HG03565 (cell line): ENCODE measurements around the gene REM2.
"Not testable (repeated sequence)": the region's sequence is repeated elsewhere in the genome, so short reads cannot be mapped to it uniquely, and the experiment has no call there.

ENCODE experiments used
- ATAC-seq: cut with Tn5 transposase; IDR thresholded peaks from one replicate; pipeline ENCODE4 v1.9.1; 2021; ENCODE audit warnings: mild to moderate bottlenecking, moderate library complexity; ENCODE audit not compliant: unreplicated experiment

REM2 gene

DNA sequence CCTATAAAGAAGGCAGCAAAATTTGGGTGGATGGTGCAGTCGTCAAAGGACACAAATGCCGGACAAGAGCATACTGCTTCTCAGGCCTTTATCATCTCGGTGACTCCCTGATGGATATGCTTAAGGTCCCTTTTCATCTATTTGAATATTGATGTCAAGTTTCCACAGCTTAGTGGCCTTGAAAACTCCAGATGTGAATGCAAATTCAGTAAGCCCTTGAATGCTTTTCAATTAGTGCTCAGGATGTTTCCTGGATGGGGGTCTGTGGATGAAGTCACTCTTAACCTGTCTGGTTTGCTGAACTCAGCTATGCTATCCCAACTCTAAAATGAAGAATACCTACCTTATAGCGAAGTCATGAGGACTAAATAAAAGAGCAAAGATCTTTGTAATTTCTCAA, 10.7 kb downstream of the REM2 start:
- ATAC-seq, result no peak

DNA sequence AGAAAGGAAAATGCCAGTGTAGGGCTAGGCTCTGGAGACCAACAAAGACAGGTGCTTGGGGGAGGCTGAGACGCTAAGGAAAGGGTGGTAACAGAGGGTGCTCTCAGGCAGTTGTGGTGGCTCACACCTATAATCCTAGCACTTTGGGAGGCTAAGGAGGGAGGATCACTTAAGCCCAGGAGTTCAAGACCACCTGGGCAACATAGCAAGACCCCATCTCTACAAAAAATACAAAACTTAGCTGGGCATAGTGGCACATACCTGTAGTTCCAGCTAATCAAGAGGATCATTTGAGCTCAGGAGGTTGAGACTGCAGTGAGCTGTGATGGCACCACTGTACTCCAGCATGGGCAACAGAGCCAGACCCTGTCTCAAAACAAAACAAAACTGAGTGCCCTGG, 12.4 kb downstream of the REM2 start:
- ATAC-seq, result no peak

DNA sequence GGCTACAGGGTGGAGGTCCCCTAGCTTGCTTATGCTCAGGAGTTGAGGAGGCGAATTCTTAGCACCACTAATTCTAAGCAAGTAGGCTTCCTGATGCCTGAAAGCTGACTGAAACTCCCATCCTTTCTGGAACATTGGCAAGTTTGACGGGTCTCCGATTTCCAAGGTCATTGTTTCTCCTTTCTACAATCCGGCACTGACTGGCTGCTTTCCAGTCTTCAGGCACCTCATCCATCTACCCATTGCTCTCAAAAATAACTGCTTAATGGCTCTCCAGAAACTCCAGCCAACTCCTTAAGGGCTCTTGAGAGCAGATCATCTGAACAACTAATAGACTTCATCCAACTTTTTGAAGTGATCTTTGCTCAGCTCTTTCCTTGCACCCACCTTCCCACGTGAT, 13.3 kb downstream of the REM2 start:
- ATAC-seq, result no peak

DNA sequence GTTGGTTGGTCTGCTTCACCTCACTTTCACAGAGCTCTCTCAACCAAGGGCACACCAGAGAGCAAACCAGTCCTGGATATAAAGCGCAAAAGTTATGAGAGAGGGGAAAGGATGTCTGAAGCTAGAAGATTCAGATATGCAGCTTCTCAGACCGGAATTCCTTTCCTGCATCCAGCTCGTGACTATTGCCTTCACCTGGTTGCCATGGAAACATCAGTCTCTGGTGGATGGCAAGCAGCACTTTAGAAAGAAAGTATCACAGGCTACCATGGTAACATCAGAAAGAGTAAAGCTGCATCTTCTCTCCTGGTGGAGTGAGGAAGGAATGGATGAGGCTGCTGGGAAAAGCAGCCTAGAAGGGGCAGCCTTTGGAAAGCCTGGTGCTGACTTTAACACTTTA, 13.7 kb downstream of the REM2 start:
- no peak for ATAC-seq

DNA sequence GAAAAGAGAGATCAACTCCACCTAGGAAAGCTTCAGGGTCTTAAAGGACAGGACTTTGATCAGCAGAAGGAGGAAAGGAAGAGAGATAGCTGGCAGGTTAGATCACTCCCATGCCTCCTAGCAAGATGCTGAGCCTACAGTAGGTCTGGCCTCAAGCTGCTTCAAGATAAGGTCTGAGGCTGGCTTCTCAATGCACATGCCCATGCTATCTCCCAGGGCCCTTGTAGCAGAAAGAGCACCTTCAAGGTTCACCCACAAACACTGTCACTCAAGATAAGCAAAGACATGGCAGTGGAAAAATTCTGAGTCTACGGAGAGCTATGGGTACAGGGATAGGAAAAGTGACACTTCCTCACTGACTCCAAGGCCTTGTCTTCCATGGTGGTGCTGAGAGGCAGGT, 14.3 kb downstream of the REM2 start:
- ATAC-seq, result no peak

DNA sequence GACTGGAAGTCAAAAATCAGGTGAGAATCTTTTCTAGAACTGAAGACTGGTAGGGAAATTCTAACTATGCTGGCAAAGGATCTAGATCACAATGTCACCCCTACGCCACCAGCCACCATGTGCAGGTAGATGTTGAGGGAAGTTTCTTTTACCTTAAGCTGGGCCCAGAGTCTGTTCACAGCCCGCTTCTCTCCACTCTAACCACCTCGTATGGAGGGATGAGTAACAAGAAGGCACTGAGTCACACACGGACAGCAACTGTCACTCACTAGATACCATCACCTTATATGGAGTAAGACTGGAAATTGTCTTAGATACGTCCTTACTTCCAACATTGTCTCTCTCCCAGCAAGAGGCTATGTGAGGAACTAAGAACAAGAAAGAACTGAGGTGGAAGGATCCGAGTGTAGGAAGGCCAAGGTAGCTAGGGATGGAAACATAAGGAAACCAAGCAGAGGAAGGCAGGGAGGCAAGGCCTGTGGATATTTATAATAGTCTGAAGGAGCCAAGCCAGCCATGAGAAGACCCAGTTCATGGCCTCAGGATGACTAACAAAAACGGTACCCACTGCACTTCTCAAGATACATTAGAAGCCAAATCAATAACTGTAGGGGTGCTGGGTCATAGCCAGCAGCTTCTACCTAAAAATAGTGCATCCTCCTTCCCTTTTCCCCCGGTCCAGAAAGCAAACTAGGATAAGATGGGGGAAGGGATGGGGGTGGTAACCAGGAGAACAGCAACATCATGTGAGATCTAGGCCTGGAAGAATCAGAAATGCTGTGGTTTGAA, 15.5 kb downstream of the REM2 start:
- no peak for ATAC-seq

DNA sequence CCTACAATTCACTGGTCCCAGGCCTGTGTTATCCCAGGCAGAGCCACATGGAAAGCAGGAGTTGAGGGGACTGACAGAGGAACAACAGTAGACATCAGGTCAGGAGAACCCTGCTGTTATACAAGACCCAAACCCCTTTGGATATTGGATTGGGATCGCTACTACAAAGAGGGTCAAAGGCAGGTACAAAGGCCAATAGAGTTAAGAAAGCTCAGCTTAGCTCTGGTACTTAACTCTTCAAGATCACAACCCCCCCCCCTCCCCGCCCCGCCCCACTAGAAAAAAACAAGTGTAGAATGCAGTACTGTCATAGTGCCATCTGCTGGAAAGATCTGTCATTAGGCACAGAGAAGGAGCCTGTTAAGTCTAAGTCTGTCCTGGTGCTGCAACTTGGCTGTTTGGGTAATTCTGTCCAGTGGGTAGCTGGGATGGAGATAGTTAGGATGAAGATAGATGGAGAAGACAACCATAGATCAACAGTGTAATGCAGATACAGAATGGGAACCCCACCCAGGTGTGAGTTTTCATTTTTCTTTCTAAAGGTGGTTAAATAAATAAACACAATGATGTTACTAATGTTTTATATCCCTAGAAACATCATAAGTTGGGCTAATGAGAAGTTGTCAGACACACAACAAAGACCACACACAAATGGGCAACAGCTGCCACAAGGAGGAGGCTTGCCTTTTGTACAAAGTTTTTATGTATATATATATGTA, 17.2 kb downstream of the REM2 start:
- ATAC-seq, result no peak

DNA sequence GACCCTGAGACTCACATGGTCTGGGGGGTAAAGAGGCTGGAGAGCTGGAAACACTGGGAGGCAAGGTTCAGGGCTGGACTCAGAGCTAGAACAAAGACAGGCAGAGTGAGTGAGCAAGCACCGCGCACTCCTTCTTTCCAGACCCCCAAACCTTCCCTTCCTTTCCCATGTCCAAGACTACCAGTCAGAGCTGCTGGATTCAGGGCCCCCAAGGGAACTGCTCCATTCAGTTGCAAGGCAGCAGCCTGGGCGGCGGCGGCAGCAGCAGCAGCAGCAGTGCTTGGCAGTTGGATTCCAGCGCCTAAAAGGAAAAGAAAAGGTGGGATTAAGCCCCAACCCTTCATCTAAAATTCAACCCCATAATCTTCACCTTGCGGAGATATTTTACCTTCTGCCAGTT, 18.8 kb downstream of the REM2 start:
- ATAC-seq, result no peak

DNA sequence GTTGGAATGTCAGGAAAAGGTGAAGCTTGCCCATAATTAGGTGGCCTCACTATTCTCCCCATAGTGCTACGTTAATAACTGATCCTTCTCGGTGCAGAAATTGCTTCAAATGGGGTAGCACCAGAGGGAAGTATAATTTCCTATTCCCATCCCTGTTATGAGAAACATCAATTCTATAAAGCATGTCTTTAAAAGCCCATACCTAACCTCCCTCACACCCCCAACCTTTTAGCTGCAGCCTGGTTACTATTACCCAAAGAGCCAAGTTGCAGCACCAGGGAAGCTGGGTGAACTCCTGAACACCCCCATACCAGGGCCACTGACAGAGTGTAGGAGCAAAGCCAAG, 20.7 kb downstream of the REM2 start:
- ATAC-seq, result no peak

DNA sequence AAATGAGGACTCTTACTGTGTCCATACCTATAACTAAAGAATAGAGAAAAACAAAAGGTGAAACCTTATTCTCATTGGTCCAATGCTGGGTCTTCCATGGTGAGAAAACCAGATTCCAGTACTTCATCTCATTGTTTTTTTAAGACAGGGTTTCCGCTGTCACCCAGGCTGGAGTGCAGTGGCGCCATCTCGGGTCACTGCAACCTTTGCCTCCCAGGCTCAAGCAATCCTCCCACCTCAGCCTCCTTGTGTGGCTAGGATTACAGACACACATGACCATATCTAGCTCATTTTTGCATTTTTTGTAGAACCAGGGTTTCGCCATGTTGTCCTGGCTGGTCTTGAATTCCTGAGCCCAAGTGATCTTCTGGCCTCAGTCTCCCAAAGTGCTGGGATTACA, 22.6 kb downstream of the REM2 start:
- no peak for ATAC-seq

DNA sequence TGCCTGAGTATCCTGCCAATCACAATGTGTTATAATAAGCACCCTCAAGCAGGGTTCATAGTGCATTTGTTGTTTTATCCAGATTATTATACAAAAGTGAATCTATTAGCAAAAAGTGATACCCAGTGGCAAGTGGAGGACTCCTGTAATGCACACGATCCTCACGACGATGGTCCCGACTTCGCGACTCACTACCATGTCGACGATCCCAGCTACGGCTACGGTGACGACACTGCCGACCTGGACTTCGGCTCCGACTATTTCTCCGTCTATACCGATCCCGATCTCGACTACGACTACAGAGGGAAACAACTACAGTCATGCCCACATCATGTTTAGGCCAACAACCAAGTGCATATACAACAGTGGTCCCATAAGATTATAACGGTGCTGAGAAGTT, 23.1 kb downstream of the REM2 start:
- no peak for ATAC-seq

DNA sequence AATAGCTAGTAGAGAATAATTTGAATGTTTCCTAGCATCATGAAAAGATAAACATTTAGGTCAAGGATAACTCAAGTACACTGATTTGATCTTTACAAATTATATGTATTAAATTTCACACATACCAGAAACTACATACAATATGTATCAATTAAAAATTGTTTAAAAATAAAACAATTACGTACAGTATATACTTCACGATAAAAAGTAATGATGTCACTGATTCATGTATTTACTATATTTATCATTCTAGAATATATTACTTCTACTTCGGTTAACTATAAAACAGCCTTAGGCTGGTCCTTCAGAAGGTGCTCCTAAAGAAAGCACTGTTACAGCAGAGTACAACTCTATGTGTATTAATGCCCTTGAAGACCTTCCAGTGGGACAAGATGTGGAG, 24.4 kb downstream of the REM2 start:
- no peak for ATAC-seq

DNA sequence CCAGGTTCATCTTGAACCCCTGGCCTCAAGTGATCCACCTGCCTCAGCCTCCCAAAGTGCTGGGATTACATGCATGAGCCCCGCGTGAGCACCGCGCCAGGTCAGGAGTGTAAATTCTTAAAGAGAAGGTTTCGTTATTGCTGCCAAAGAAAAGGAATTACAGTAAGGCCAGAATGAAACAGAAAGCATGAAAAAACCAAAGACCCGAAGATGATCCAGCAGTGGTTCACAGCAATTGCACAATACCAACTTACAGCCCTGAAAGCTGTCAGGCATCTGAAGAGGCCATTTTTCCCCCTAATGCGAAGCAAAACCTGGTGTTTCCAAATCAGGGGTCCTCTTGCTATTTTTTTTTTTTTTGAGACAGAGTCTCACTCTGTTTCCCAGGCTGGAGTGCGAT, 25.6 kb downstream of the REM2 start:
- ATAC-seq, result no peak

DNA sequence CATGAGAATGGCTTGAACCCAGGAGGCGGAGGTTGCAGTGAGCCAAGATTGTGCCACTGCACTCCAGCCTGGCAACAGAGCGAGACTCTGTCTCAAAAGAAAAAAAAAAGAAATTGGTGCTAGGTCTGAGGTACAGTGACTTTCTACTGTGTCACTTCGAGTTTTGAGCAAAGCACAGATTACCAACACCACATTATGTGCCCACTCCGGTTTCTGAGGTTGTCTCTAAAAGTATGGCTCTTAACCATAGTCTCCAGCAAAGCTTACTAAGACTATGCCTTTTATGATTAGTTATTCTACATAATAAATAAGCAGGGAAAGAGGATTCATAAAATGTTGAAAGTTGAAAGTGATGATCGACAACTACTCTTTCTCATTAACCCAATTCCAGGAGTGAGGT, 27.9 kb downstream of the REM2 start:
- no peak for ATAC-seq

DNA sequence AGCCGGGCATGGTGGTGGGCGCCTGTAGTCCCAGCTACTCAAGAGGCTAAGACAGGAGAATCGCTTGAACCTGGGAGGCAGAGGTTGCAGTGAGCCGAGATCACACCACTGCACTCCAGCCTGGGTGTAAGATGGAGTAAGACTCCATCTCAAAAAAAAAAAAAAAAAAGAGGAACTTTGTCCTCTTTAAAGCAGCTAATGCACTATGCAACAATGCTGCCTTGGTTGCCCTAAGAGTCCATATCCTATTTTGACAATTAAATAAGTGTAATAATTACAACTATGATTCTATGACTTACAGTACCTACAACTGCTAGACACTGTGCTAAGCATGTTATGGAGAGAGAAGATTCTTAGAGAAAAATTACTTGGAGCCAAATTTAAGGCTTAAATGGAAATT, 31.8 kb downstream of the REM2 start:
- not testable (repeated sequence) for ATAC-seq

DNA sequence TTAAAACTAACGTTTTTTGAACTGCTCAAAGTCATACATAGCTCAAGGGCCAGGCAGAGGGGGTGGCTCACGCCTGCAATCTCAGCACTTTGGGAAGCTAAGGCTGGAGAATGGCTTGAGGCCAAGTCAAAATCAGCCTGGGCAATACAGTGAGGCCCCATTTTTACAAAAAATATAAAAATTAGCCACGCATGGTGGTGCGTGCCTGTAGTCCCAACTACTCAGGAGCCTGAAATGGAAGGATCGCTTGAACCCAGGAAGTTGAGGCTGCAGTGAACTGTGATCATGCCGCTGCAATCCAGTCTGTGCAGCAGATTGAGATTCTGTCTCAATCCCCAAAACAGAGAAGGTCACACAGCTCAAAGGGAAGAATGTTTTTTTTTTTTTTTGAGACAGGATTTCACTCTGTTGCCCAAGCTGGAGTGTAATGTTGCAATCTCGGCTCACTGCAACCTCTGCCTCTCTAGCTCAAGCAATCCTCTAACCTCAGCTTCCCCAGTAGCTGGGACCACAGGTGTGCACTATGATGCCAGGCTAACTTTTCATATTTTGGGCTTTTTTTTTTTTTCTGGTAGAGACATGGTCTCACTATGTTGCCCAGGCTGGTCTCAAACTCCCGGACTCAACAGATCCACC, 33.0 kb downstream of the REM2 start:
- ATAC-seq, result no peak

DNA sequence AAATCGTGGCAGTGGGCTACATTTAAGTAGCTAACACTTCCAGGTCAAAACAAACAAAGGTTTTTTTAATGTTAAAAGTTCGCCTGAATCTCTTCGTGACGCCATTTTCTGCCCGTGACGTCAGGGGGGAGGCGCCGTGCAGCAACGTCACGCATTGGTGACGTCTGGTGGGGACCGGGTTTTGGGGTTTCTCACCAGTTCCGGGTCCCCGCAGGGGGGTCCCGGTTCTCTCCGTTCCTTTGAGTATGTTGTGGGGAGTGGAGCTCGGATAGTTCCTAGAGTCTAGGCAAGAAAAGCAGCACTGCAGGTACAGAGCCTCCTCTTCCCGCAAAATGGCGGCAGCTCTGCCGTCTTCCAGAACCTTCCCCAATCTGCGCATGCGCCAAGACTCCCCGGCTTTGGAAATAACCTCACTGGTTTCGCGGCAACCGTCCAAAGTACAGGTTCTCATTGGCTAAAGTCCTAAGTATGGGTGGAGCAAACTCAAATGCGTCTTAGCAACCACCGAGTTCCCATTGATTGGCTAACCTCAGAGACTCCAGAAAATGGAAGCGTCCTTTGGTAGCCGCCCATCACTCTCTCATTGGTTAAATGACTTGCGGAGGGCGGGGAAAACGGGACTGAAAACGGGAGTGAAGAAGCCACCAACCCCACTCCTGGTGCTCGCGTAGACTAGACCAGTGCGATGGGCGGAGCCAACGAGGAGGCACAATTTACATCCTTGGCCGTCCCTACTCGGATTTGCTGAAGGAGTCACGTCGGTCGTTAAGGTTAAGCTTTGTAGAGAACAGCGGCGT, 36.0 kb downstream of the REM2 start, which contains the start of gene RBM23:
Gene RBM23, minus strand, starts transcription at position 346 of the 797 bp plus-strand sequence.
- ATAC-seq, result peak; percentile 88

DNA sequence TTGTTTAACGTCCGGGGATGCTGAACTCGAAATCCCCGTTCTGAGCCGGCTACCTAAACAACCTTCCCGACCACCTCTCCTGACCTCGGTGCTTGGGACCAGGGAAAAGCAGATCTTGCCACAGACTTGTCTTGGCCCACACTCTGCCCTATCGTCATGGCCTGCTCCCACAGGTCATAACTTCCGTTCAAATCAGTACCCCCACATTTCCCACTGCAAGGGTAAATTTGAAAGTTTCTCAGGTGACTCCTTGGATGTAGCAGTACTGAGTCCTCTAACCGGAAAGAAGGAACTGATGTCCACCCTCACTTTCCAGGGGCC, 36.5 kb downstream of the REM2 start:
- ATAC-seq, result no peak

DNA sequence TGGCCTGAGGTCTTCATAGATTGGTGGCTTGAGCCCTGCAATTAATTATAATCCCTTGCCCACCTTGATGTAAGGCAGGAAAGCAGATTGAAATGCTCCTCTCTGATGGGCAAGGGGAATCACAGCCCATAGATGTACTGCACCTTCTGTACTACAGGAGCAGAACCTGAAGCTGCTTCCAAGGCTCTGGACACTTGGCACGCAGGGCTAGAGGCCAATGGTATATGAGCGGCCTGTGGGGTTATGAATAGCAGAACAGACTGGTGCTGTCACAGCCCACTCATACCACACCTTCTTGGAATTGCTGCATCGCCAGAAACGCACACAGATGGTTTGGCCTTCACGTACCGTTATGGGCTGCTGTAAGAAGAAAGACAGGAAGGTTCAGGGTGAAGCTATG, 37.7 kb downstream of the REM2 start:
- no peak for ATAC-seq

DNA sequence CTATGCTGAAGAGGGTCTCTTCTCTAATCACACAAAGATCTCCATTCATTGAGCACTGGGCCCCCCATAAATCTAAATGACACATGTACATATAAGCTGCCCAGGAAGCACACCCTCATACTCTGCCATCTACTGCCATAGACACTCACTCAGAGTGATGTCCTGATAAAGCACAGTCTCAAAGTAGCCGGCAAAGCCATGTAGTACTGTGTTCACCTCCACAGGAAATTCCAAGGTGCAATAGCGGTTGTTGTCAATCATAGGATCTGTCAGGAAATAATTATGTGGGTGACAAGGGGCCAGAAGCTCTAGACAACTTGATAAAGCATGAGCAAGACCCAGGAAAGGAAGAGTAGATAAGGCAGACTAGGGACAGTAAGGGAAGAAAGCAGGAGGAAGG, 39.3 kb downstream of the REM2 start:
- no peak for ATAC-seq

DNA sequence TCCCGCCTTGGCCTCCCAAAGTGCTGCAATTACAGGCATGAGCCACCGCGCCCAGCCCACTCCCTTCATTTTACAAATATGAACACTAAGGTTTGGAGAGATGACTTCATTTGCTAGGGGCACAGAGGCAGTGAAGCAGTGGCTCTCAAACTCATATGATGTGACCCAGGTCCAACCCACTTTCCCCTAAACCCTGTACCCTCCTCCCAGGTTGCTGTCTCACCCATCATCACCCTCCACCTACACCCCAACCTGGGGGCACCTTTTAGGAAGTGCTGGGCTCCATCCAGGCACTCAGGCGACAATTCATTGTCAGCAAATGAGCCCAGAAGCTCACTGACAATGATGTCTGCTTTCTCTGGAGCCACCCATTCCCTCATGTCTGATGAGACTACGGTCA, 40.7 kb downstream of the REM2 start:
- ATAC-seq, result no peak

DNA sequence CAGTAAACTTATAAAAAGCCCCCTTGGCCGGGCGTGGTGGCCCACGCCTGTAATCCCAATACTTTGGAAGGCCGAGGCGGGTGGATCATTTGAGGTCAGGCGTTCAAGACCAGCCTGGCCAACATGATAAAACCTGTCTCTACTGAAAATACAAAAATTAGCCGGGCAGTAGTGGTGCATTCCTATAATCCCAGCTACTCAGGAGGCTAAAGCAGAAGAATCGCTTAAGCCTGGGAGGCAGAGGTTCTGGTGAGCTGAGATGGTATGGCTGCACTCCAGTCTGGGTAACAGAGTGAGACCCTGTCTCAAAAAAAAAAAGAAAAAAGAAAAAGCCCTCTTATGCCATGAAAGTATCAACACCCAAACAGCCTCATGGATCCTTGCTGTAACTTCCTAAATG, 42.5 kb downstream of the REM2 start:
- ATAC-seq, result no peak
